ENCODE measurements around the gene INHA. TPM values are rescaled to one million over a fixed set of nuclear protein-coding genes. Genes with fewer than 3 reads are reported as not detected.

The INHA gene
- total RNA-seq, 1 experiment from 2014 or later, result 1.5 TPM

- Histone ChIP-seq H2AFZ (ENCODE audit: low read length) (no peak overlapping the region), H3F3A (ENCODE audit: low read length, unreplicated experiment) (no peaks in the 10 kb centered on the region), H3K9me3 (ENCODE audit: low read length) (no peaks in the 10 kb centered on the region), H3K9ac (ENCODE audit: low read length) (no peak overlapping the region), H3K4me3 (ENCODE audit: low read length) (no peak overlapping the region), H3K79me2 (ENCODE audit: low read length) (no peaks in the 10 kb centered on the region), H3K4me2 (ENCODE audit: low read length) (no peak overlapping the region), H3K9me2 (replicated peaks; ENCODE audit: low read length) (no peaks in the 10 kb centered on the region), H3K27me3 (ENCODE audit: low read length) (no peaks in the 10 kb centered on the region), H4K20me1 (ENCODE audit: low read length) (no peaks in the 10 kb centered on the region), H3K4me1 (ENCODE audit: insufficient read depth, low read length) (no peaks in the 10 kb centered on the region), H3K36me3 (ENCODE audit: low read depth, low read length) (0 out of 2 replicates have a peak, but pooled peaks cover 2% of the 10 kb centered on the region), H3K27ac (ENCODE audit: low read length) (no peak overlapping the region)
- intact Hi-C loops (cut with micrococcal nuclease), result no loop called here
- no peak for TF ChIP-seq EZH2phosphoT487 (IDR thresholded peaks at IDR 0.05; ENCODE audit: borderline replicate concordance, low read length)
- TF ChIP-seq EZH2 (IDR thresholded peaks at IDR 0.05; ENCODE audit: low read length, unreplicated experiment), result no peak
- no peak for TF ChIP-seq CTCF (conservative IDR thresholded peaks at IDR 0.05; ENCODE audit: low read depth, low read length)
- CTCF ChIA-PET, result no interaction called here
- DNase-seq, result no peak
- BruUV-seq (replicated peaks), result no TSS peak
- ATAC-seq, result no peak
- POLR2A ChIA-PET (ENCODE audit: unreplicated experiment), result no interaction called here
These were observed 43.8 kb downstream of the INHA start for GRCh38 chr2:219615894-219616293.

- Histone ChIP-seq H3K4me1 (ENCODE audit: insufficient read depth, low read length) (no peaks in the 10 kb centered on the region), H3K9me2 (replicated peaks; ENCODE audit: low read length) (no peaks in the 10 kb centered on the region), H3F3A (ENCODE audit: low read length, unreplicated experiment) (no peaks in the 10 kb centered on the region), H4K20me1 (ENCODE audit: low read length) (no peaks in the 10 kb centered on the region), H3K36me3 (ENCODE audit: low read depth, low read length) (0 out of 2 replicates have a peak, but pooled peaks cover 2% of the 10 kb centered on the region), H3K27me3 (ENCODE audit: low read length) (no peaks in the 10 kb centered on the region), H3K4me2 (ENCODE audit: low read length) (no peak overlapping the region), H3K9ac (ENCODE audit: low read length) (no peak overlapping the region), H3K9me3 (ENCODE audit: low read length) (no peaks in the 10 kb centered on the region), H3K4me3 (ENCODE audit: low read length) (no peak overlapping the region), H3K27ac (ENCODE audit: low read length) (no peak overlapping the region), H3K79me2 (ENCODE audit: low read length) (no peaks in the 10 kb centered on the region), H2AFZ (ENCODE audit: low read length) (no peak overlapping the region)
- ChIA-PET CTCF (interaction anchor here (0.6 kb wide), 1 partner anchor 74 kb away, joined by 3 read pairs; no protein-coding TSS in a partner anchor), POLR2A (ENCODE audit: unreplicated experiment) (no interaction called here)
- BruUV-seq (replicated peaks), result no TSS peak
- ATAC-seq (no peak), DNase-seq (no peak)
- intact Hi-C loops (cut with micrococcal nuclease), result no loop called here
- TF ChIP-seq CTCF (conservative IDR thresholded peaks at IDR 0.05; ENCODE audit: low read depth, low read length), result no peak
- no peak for TF ChIP-seq EZH2 (IDR thresholded peaks at IDR 0.05; ENCODE audit: low read length, unreplicated experiment)
- no peak for TF ChIP-seq EZH2phosphoT487 (IDR thresholded peaks at IDR 0.05; ENCODE audit: borderline replicate concordance, low read length)
These were observed 44.4 kb downstream of the INHA start for GRCh38 chr2:219616550-219616949.

GRCh38 chr2:219618733-219619122 is 46.6 kb downstream of the INHA start:
- POLR2A ChIA-PET (ENCODE audit: unreplicated experiment), result no interaction called here
- no peaks in the 10 kb centered on the region for H3K9me3 ChIP-seq (ENCODE audit: low read length)

More at GRCh38 chr2:219618733-219619122, 46.6 kb downstream of the INHA start:
- Histone ChIP-seq H2AFZ (ENCODE audit: low read length) (no peak overlapping the region), H3K27ac (ENCODE audit: low read length) (no peak overlapping the region), H3K9me2 (replicated peaks; ENCODE audit: low read length) (no peaks in the 10 kb centered on the region), H3K79me2 (ENCODE audit: low read length) (no peaks in the 10 kb centered on the region), H3K27me3 (ENCODE audit: low read length) (no peaks in the 10 kb centered on the region), H3K4me2 (ENCODE audit: low read length) (no peak overlapping the region), H3K4me3 (ENCODE audit: low read length) (no peak overlapping the region), H3K36me3 (ENCODE audit: low read depth, low read length) (0 out of 2 replicates have a peak, but pooled peaks cover 2% of the 10 kb centered on the region), H3K9ac (ENCODE audit: low read length) (no peak overlapping the region), H3F3A (ENCODE audit: low read length, unreplicated experiment) (no peaks in the 10 kb centered on the region), H3K4me1 (ENCODE audit: insufficient read depth, low read length) (no peaks in the 10 kb centered on the region), H4K20me1 (ENCODE audit: low read length) (no peaks in the 10 kb centered on the region)
- no peak for DNase-seq
- no TSS peak for BruUV-seq (replicated peaks)
- CTCF ChIA-PET, result no interaction called here
- no peak for ATAC-seq
- no peak for TF ChIP-seq CTCF (conservative IDR thresholded peaks at IDR 0.05; ENCODE audit: low read depth, low read length)
- TF ChIP-seq EZH2phosphoT487 (IDR thresholded peaks at IDR 0.05; ENCODE audit: borderline replicate concordance, low read length), result no peak
- TF ChIP-seq EZH2 (IDR thresholded peaks at IDR 0.05; ENCODE audit: low read length, unreplicated experiment), result no peak
- intact Hi-C loops (cut with micrococcal nuclease), result no loop called here
